T47D (cell line): ENCODE data around the gene TUNAR.

ENCODE experiments used
- DNase-seq, 2 experiments: peaks; one replicate each; pipeline versions ENCODE4 v3.0.0 to v3.0.0-alpha.2; 2011 to 2012; ENCODE audit warnings: low read depth in 1 of 2, low spot score in 1 of 2
- JUND ChIP-seq: IDR thresholded peaks from 2 replicates; pipeline ENCODE4 v1.6.1; 2012; ENCODE audit warnings: low read depth
- in situ Hi-C: cut with HindIII; loops from 2 replicates; pipeline ENCODE4 v1.10.0; 2016; ENCODE audit warnings: low sequenced_read_pairs, low pct_unique_long_range_greater_than_20kb

TUNAR gene

GRCh38 chr14:95876761-95877538 is at the start of gene TUNAR:
Gene TUNAR (plus strand): TSS chr14:95876832.
- no peak for DNase-seq
- in situ Hi-C loops: no loop called here

GRCh38 chr14:95828649-95829265 is 47.9 kb upstream of the TUNAR start:
- no peak for DNase-seq
- in situ Hi-C loops: no loop called here
- TF ChIP-seq JUND: no peak

More at GRCh38 chr14:95876761-95877538, at the start of gene TUNAR:
- TF ChIP-seq JUND: no peak

GRCh38 chr14:95829321-95829720 is 47.3 kb upstream of the TUNAR start:
- no peak for DNase-seq
- TF ChIP-seq JUND: no peak
- in situ Hi-C loops: no loop called here

- DNase-seq: no peak
- in situ Hi-C loops: no loop called here
- no peak for TF ChIP-seq JUND
Measured at GRCh38 chr14:95830386-95830785, 46.2 kb upstream of the TUNAR start.

- in situ Hi-C loops: no loop called here
- no peak for DNase-seq
- no peak for TF ChIP-seq JUND
Measured at GRCh38 chr14:95831041-95831440, 45.6 kb upstream of the TUNAR start.

- in situ Hi-C loops: no loop called here
- TF ChIP-seq JUND: no peak
- no peak for DNase-seq
Measured at GRCh38 chr14:95831468-95831867, 45.2 kb upstream of the TUNAR start.

- in situ Hi-C loops: no loop called here
- DNase-seq: no peak
- TF ChIP-seq JUND: no peak
Measured at GRCh38 chr14:95832012-95832411, 44.6 kb upstream of the TUNAR start.

GRCh38 chr14:95833429-95833828 is 43.2 kb upstream of the TUNAR start:
- in situ Hi-C loops: no loop called here
- TF ChIP-seq JUND: no peak
- DNase-seq: peak in 1 of 2 experiments; percentile 56

GRCh38 chr14:95834496-95834895 is 42.1 kb upstream of the TUNAR start:
- in situ Hi-C loops: no loop called here
- DNase-seq: peak in 1 of 2 experiments; percentile 18
- TF ChIP-seq JUND: no peak

GRCh38 chr14:95835121-95835730 is 41.4 kb upstream of the TUNAR start:
- in situ Hi-C loops: no loop called here
- no peak for DNase-seq
- TF ChIP-seq JUND: no peak

GRCh38 chr14:95838862-95839261 is 37.8 kb upstream of the TUNAR start:
- in situ Hi-C loops: no loop called here
- TF ChIP-seq JUND: no peak
- DNase-seq: no peak

GRCh38 chr14:95840094-95840700 is 36.4 kb upstream of the TUNAR start:
- TF ChIP-seq JUND: no peak
- in situ Hi-C loops: no loop called here

GRCh38 chr14:95841668-95842067 is 35.0 kb upstream of the TUNAR start:
- TF ChIP-seq JUND: no peak
- DNase-seq: peak in 1 of 2 experiments; percentile 12
- in situ Hi-C loops: no loop called here

More at GRCh38 chr14:95840094-95840700, 36.4 kb upstream of the TUNAR start:
- no peak for DNase-seq
